T-helper 9 cell (primary cell): ENCODE measurements around the gene MXRA8.

ENCODE experiments used
- DNase-seq: peaks from one replicate; pipeline ENCODE4 v3.0.0-alpha.2; 2020

Gene MXRA8

GRCh38 chr1:1348420-1349255 is 9.7 kb downstream of the MXRA8 start:
- DNase-seq: no peak

GRCh38 chr1:1347663-1348419 is 10.5 kb downstream of the MXRA8 start:
- no peak for DNase-seq

GRCh38 chr1:1347026-1347595 is 11.2 kb downstream of the MXRA8 start:
- DNase-seq: no peak

- DNase-seq: no peak
Measured at GRCh38 chr1:1346501-1346890, 11.9 kb downstream of the MXRA8 start.

GRCh38 chr1:1345860-1346500 is 12.4 kb downstream of the MXRA8 start:
- no peak for DNase-seq

GRCh38 chr1:1345384-1345783 is 13.0 kb downstream of the MXRA8 start:
- no peak for DNase-seq

- no peak for DNase-seq
Measured at GRCh38 chr1:1344655-1345361, 13.5 kb downstream of the MXRA8 start.

GRCh38 chr1:1343811-1344421 is 14.4 kb downstream of the MXRA8 start:
- no peak for DNase-seq

GRCh38 chr1:1342584-1343115 is 15.7 kb downstream of the MXRA8 start:
- no peak for DNase-seq

- no peak for DNase-seq
Measured at GRCh38 chr1:1342061-1342562, 16.2 kb downstream of the MXRA8 start.

- no peak for DNase-seq
Measured at GRCh38 chr1:1341549-1342021, 16.8 kb downstream of the MXRA8 start.

- DNase-seq: no peak
Measured at GRCh38 chr1:1340791-1341548, 17.4 kb downstream of the MXRA8 start.

- DNase-seq: no peak
Measured at GRCh38 chr1:1340185-1340584, 18.2 kb downstream of the MXRA8 start.

- DNase-seq: no peak
Measured at GRCh38 chr1:1338278-1338677, 20.1 kb downstream of the MXRA8 start.

GRCh38 chr1:1337793-1338147 is 20.6 kb downstream of the MXRA8 start:
- no peak for DNase-seq

- DNase-seq: no peak
Measured at GRCh38 chr1:1336931-1337792, 21.2 kb downstream of the MXRA8 start.

GRCh38 chr1:1336446-1336845 is 21.9 kb downstream of the MXRA8 start:
- DNase-seq: no peak

GRCh38 chr1:1335792-1336248 is 22.5 kb downstream of the MXRA8 start:
- no peak for DNase-seq

GRCh38 chr1:1335283-1335682 is 23.1 kb downstream of the MXRA8 start:
- DNase-seq: no peak

GRCh38 chr1:1334835-1335234 is 23.5 kb downstream of the MXRA8 start:
- no peak for DNase-seq
